Ishikawa (cell line): ENCODE measurements around the gene NECAB2.

Experiments
- CEBPB ChIP-seq: IDR thresholded peaks from 2 replicates; pipeline ENCODE4 v1.6.1; 2012
- CREB1 ChIP-seq: IDR thresholded peaks from 2 replicates; pipeline ENCODE4 v1.6.1; 2012; ENCODE audit warnings: low read depth
- EGR1 ChIP-seq: IDR thresholded peaks from 2 replicates; pipeline ENCODE4 v1.6.1; 2012
- EP300 ChIP-seq: IDR thresholded peaks from 2 replicates; pipeline ENCODE4 v1.6.1; 2012; ENCODE audit warnings: borderline replicate concordance
- FOXM1 ChIP-seq: IDR thresholded peaks from 2 replicates; pipeline ENCODE4 v1.6.1; 2012; ENCODE audit warnings: low read depth, borderline replicate concordance
- MAX ChIP-seq: IDR thresholded peaks from 2 replicates; pipeline ENCODE4 v1.6.1; 2012
- NFIC ChIP-seq: IDR thresholded peaks from 2 replicates; pipeline ENCODE4 v1.6.1; 2012
- RAD21 ChIP-seq: IDR thresholded peaks from 2 replicates; pipeline ENCODE4 v1.6.1; 2012; ENCODE audit warnings: low read depth
- TAF1 ChIP-seq: IDR thresholded peaks from 2 replicates; pipeline ENCODE4 v1.6.1; 2012; ENCODE audit warnings: low read depth, mild to moderate bottlenecking
- TCF12 ChIP-seq: IDR thresholded peaks from 2 replicates; pipeline ENCODE4 v1.6.1; 2012; ENCODE audit warnings: low read depth
- TEAD4 ChIP-seq: IDR thresholded peaks from 2 replicates; pipeline ENCODE4 v1.6.1; 2012
- YY1 ChIP-seq: IDR thresholded peaks from 2 replicates; pipeline ENCODE4 v1.6.1; 2012; ENCODE audit warnings: low read depth
- ZBTB7A ChIP-seq: IDR thresholded peaks from 2 replicates; pipeline ENCODE4 v1.6.1; 2012; ENCODE audit warnings: low read depth
- TF ChIP-seq, protein P1 (sequence below): IDR thresholded peaks from 2 replicates; pipeline ENCODE4 v1.6.1; 2012
- TF ChIP-seq, protein P2 (sequence below): IDR thresholded peaks from 2 replicates; pipeline ENCODE4 v1.6.1; 2012; ENCODE audit warnings: low read depth, mild to moderate bottlenecking

Gene NECAB2

DNA sequence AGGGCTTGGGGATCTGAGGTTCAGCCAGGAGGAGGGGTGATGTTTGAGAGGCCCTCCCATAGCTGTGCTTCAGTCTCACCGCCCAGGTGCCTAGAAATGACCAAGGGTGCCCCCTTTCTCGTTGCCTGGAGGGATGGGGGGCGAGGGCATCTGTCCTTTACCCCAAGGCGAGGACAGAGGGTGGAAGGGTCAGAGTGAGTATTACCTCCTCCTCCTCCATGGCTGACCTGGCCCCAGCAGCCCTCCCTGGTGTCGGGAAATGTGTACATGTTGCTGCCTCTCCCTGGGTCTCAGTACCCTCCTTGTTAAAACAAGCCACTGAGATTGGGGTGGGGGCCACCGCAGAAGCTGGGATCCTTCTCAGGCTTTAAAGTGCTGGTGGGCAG, 2.4 kb downstream of the NECAB2 start:
- no peak for TF ChIP-seq CEBPB
- no peak for TF ChIP-seq FOXM1
- TF ChIP-seq TAF1: no peak
- no peak for TF ChIP-seq EGR1
- TF ChIP-seq CREB1: no peak
- no peak for TF ChIP-seq YY1
- no peak for TF ChIP-seq EP300
- TF ChIP-seq NFIC: no peak
- no peak for TF ChIP-seq ZBTB7A
- TF ChIP-seq TCF12: no peak
- TF ChIP-seq TEAD4: no peak
- TF ChIP-seq, protein P1, sequence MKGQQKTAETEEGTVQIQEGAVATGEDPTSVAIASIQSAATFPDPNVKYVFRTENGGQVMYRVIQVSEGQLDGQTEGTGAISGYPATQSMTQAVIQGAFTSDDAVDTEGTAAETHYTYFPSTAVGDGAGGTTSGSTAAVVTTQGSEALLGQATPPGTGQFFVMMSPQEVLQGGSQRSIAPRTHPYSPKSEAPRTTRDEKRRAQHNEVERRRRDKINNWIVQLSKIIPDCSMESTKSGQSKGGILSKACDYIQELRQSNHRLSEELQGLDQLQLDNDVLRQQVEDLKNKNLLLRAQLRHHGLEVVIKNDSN: no peak
- no peak for TF ChIP-seq MAX
- TF ChIP-seq, protein P2, sequence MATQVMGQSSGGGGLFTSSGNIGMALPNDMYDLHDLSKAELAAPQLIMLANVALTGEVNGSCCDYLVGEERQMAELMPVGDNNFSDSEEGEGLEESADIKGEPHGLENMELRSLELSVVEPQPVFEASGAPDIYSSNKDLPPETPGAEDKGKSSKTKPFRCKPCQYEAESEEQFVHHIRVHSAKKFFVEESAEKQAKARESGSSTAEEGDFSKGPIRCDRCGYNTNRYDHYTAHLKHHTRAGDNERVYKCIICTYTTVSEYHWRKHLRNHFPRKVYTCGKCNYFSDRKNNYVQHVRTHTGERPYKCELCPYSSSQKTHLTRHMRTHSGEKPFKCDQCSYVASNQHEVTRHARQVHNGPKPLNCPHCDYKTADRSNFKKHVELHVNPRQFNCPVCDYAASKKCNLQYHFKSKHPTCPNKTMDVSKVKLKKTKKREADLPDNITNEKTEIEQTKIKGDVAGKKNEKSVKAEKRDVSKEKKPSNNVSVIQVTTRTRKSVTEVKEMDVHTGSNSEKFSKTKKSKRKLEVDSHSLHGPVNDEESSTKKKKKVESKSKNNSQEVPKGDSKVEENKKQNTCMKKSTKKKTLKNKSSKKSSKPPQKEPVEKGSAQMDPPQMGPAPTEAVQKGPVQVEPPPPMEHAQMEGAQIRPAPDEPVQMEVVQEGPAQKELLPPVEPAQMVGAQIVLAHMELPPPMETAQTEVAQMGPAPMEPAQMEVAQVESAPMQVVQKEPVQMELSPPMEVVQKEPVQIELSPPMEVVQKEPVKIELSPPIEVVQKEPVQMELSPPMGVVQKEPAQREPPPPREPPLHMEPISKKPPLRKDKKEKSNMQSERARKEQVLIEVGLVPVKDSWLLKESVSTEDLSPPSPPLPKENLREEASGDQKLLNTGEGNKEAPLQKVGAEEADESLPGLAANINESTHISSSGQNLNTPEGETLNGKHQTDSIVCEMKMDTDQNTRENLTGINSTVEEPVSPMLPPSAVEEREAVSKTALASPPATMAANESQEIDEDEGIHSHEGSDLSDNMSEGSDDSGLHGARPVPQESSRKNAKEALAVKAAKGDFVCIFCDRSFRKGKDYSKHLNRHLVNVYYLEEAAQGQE: no peak
- TF ChIP-seq RAD21: no peak

DNA sequence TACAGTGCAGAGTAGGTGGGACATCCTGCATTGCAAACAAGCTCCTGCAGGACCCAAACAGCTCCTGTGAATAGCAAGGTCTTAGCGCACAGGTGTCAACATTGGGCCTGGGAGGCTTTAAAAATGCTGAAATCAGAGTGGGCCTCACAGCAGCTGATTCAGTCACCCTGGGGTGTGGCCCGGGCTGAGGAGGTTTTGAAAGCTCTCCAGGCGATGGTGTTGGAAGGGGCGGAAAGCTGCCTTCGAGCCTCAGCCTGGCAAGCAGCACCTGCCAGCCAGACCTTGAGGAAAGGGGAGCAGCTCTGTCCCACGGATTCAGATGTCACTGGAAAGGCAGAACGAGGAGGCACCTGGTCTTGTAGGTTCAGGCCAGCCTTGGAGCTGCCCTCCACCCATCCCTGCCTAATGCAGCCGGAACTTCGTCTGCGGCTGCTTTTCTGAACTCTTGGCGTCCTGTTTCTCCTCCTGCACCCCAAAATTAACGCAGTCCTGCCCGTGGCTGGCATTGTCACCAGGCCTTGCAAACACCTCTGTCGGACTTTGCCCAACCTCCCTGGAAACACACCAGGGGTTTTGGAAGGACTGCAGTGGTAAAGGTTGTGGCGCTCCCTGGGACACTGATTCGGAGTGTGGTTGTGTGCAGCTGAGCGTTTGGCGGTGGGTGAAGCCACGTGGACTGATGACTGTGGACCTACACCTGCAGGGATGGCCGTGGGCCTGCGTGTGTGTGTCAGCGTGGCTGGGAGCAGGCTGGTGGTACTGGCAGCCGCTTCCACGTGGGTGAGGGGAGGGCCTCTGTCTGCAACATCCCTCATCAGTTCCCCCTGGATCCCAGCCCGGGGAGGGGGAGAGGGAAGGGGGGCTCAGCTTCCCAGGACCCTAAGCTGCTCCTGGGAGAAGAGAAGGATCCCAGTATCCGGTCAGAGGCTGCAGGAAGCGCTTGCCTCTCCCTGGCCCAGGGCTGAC, 3.4 kb downstream of the NECAB2 start:
- TF ChIP-seq FOXM1 (no peak), EGR1 (no peak)

GRCh38 chr16:83972256-83973008, 4.4 kb downstream of the NECAB2 start:
- TF ChIP-seq YY1: no peak
- TF ChIP-seq FOXM1: no peak
- TF ChIP-seq TCF12: no peak

DNA sequence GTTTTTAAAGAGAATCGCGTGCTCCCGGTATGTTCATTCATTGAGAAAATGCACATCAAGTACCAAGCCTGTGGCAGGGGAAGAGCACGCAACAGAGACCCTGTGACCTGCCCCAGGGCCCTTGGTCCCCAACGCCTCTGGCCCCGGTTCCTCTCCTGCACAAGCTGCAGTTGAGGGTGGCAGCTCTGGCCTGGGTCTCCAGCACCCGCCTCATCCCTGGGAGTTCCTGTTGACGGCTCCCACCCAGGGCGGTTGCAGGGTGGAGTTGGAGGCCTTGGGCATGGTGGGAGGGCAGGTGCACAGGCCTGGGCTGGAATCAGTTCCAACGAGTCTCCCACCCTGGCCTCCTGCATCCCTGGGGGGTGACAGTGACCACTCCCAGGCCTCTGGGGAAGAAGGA, 5.0 kb downstream of the NECAB2 start:
- TF ChIP-seq CREB1: no peak

GRCh38 chr16:83973581-83974385, 5.7 kb downstream of the NECAB2 start:
- no peak for TF ChIP-seq ZBTB7A
- TF ChIP-seq TEAD4: no peak
- TF ChIP-seq FOXM1: no peak
- TF ChIP-seq, protein P2: no peak
- no peak for TF ChIP-seq TCF12
- no peak for TF ChIP-seq NFIC
- TF ChIP-seq EP300: no peak
- TF ChIP-seq, protein P1: no peak
- no peak for TF ChIP-seq MAX
- no peak for TF ChIP-seq EGR1
- TF ChIP-seq CEBPB: no peak
- no peak for TF ChIP-seq RAD21
- TF ChIP-seq YY1: no peak
- no peak for TF ChIP-seq CREB1
- TF ChIP-seq TAF1: no peak

DNA sequence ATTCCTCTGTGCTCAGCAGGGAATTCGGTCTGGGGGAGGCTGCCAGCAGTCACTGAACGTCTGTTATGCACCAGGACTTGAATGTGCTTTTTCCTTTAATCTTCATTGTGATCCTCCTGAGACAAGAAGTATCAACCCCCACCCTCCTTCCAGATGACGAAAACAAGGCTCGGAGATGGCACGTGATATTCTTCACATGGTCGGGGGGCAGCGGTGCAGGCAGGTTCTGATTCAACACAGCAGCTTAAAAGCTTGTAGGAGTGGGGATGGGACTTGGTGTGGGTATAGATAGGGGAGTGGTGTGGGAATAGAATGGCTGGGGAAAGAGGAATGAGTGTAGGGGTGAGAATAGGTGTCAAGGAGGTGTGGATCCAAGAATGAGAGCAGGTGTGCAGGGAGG, 6.4 kb downstream of the NECAB2 start:
- TF ChIP-seq, protein P1: no peak
- TF ChIP-seq FOXM1: no peak
- TF ChIP-seq MAX: no peak
- no peak for TF ChIP-seq CEBPB
- TF ChIP-seq YY1: no peak
- no peak for TF ChIP-seq TCF12
- TF ChIP-seq EP300: no peak
- TF ChIP-seq NFIC: no peak
- TF ChIP-seq TEAD4: no peak
